NCI-H526 treated with DMSO at 0.1 percent for 48 hours (cell line): ENCODE data around the gene AGBL5.
"Not testable (repeated sequence)": the region's sequence is repeated elsewhere in the genome, so short reads cannot be mapped to it uniquely, and the experiment has no call there.

Experiments used
- DNase-seq: peaks from one replicate; lab custom pipeline; 2025; lab: John Stamatoyannopoulos, UW

AGBL5 gene

GRCh38 chr2:27051902-27052645 is 606 bp downstream of the AGBL5 start:
- DNase-seq: no peak

GRCh38 chr2:27053321-27053720 is 1.9 kb downstream of the AGBL5 start:
- DNase-seq: no peak

DNA sequence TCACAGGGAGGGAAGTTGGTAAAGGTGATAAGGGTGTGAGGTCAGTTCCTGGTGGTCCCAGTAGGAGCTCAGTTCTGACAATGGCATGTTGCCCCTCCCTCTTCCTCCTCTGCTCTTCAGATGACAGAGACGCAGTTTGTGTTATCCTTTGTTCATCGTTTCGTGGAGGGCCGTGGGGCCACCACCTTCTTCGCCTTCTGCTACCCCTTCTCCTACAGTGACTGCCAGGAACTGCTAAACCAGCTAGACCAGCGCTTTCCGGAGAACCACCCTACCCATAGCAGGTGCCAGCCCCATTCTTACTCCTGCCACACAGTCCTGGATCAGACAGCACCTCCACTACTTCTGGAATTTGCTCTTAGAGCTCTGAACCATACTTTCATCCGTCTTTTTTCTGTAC is 2.3 kb downstream of the AGBL5 start:
- DNase-seq: no peak

DNA sequence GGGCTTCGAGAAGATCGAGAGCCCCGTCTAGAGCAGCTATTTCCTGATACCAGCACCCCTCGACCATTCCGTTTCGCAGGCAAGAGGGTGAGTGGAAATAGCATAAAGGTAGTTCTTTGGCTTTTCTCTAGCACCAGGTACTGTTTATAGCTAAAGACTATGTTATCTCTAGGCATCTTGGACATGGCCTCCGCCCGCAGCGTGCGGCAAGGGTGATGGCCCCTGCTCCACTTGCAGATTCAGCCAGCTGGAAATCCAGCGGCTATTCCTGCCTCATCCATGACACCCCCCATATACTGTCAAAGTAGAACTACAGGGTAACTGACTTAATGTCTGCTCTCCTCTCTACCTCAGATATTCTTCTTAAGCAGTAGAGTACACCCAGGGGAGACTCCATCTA is 3.3 kb downstream of the AGBL5 start:
- no peak for DNase-seq

- DNase-seq: no peak
Measured at GRCh38 chr2:27057184-27057583, 5.7 kb downstream of the AGBL5 start.

GRCh38 chr2:27058210-27058609 is 6.7 kb downstream of the AGBL5 start:
- no peak for DNase-seq

DNA sequence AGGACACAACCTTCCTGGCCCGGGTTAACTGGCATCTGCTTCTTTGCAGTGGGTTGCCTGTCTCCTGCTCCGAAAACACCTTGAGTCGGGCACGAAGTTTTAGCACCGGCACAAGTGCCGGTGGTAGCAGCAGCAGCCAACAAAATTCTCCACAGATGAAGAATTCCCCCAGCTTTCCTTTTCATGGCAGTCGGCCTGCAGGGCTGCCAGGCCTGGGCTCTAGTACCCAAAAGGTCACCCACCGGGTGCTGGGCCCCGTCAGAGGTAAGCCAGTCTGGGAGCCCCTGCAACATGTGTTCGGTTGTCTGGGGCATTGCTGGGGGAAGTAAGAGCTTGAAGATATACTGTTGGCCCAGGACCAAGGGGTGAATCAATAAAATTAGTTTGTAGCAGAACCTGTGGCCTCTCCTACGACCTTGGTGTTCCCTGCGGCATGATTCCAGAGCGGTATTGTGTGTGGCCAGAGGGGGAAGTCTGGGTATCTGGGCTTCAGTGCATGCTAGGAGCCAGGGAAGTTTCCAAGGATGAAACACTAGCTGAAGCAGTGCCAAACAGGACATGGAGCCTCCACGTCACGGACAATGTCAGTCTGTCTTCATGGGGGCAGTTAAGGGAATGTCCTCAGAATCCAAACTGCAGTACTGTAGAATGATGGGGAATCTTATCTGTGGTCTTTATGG is 7.8 kb downstream of the AGBL5 start:
- DNase-seq: no peak

DNA sequence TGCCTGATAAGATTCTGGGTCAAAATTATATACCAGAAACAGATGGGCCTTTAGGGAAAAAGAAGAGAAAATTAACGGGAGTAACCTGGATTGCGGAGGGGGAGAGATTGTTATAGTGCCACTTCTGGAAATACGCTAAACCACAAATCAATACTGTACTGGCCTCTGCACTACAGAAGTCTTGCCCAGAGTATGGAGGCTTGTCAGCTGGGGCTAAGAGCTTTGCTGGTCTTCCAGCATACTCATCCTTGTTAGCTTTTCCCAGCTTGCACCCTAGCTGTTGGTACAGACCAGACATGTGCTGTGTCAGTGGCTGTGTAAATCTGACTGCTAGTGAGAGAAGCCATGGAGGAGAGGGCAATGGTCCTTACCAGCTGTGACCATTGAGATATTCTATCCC is 8.9 kb downstream of the AGBL5 start:
- DNase-seq: no peak

DNA sequence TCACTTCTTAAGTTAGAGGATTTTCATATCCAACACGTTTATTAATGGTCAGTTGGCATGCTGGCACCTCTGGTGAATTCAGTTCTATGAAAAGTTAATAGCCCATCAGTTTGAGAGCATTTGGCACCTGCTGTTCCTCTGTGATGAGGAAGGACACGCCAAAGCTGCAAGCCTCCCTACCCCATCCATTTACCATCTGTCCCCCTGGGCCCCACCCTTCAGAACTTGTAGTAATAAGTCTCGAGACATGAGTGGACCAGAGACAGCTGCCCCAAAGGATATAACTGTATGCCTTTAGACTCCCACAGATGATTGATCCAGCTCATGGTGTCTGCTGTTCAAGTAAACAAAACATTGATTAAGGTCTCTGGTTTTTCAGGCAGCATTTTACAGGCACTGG is 13.7 kb downstream of the AGBL5 start:
- no peak for DNase-seq

GRCh38 chr2:27067385-27067784 is 15.9 kb downstream of the AGBL5 start:
- no peak for DNase-seq

GRCh38 chr2:27069436-27069835 is 18.0 kb downstream of the AGBL5 start:
- DNase-seq: no peak

GRCh38 chr2:27069961-27070618 is 18.6 kb downstream of the AGBL5 start:
- no peak for DNase-seq

GRCh38 chr2:27070653-27071276 is 19.3 kb downstream of the AGBL5 start:
- no peak for DNase-seq

GRCh38 chr2:27071277-27071989 is 20.0 kb downstream of the AGBL5 start, which contains the start of gene OST4:
OST4 (minus strand) TSS chr2:27071654.
- DNase-seq: peak; percentile 72

DNA sequence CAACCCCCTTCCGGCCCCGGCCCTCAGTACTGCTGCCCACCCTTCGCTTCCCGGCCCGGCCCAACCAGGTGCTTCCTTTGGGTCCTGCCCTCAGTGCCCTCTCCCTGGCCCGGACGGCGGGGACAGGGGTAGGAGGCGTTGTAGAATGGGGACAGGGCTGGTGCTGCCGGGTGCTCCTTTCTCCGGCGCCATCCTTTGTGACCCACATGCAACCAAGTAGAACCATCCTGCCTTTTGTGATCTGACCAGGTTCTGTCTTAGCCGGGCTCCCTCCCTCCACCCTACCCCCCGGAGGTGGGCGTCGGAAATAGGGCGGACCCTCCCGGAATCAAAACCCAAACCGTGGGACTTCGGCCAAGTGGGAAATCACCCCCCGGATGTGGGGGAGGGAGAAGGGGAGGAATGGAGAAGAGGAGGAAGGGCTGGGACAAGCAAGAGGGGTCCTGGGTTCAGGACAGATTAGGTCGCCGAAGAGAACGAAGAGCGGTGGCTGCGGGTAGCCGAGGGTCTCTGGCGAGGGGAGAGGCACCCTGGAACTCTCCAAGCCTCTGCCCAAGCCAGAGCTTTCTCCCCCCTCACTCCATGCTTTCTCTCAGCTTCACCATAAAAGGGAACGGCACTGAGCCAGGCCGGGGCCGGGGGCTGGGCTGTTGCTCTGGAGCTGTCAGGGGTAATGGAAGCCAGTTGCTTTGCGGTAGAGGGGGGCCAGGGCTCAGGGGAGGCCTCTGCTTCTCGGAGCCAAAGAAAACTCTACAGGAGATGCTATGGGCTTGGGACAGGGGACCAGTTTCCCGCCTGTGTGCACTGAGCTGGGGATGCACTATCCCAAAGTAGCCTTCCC is 20.7 kb downstream of the AGBL5 start:
- DNase-seq: no peak

GRCh38 chr2:27072920-27073319 is 21.5 kb downstream of the AGBL5 start:
- DNase-seq: no peak

DNA sequence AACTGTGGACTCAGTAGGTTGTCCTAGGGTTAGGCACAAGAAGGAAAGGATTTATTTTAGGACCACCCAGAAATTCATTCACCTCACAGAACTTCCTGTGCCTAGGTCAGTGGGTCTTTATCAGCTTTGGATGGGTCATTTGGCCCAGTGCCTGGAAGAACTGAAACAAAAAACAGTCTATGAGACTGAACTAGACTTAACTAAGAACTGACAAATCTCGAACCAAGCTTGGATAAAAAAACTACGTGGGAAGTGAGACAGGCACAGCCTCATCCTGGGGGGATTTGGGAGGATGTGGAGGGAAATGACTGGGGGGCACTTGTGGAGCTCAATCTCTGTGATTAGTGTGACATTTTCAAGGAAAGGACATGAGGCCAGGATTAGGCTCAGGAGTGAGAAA is 22.3 kb downstream of the AGBL5 start:
- DNase-seq: no peak

DNA sequence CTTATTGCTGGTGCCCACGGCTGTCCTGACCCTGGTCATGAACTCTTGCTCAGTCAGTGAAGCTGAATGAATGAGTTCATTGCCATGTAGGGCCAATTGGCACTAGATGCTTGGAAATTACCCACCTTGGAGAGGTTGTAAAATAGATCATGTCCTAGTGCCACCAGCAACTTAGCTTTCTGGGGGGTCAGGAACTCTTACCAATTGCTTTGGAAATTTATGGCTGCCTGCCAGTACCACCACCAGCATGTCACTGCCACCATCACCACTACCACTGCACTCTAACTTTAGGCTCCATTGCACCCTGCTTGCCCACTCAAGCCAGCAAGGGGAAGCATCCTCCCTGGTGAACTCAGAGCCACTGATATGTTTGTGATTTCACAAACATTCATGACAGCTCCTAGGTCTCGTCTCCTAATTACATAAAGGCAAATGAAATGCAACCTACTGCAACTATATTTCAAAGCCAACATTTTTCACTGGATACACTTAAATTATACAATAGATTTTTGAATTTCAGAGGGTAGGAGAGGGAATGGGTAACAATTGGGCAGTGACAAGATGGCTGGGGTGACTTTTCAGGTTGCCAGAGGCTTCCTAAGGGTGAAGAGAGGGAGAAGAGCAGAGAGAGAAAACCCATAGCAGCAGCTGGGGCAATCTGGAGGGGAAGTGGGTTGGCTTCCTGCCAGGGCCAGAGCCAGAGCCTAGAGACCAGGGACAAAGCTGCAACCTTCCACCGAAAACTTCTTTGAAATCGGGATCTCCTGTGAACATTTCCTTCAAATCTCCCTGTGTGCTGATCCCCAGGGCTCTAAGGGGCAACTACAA is 23.5 kb downstream of the AGBL5 start:
- DNase-seq: no peak

- DNase-seq: not testable (repeated sequence)
Measured at GRCh38 chr2:27075566-27075871, 24.1 kb downstream of the AGBL5 start.

GRCh38 chr2:27076323-27076722 is 24.9 kb downstream of the AGBL5 start:
- DNase-seq: no peak
